HFF-Myc (cell line): ENCODE data around the gene GAA.

Experiments used
- DNase-seq: peaks from one replicate; pipeline ENCODE4 v3.0.0-alpha.2; 2011; ENCODE audit warnings: low read depth; ENCODE audit errors: extremely low read depth
- H3K4me3 ChIP-seq: replicated peaks from 2 replicates; pipeline ENCODE4 v1.5.1; 2011; ENCODE audit warnings: low read depth, mild to moderate bottlenecking, control low read depth, low read length
- TF ChIP-seq, protein P1 (sequence below): IDR thresholded peaks from 2 replicates; pipeline ENCODE4 v1.5.1; 2012; ENCODE audit warnings: mild to moderate bottlenecking, low read depth, low read length, control low read depth; ENCODE audit errors: missing control alignments

The GAA gene

GRCh38 chr17:80164185-80164584 lies 62.8 kb downstream of the GAA start:
- TF ChIP-seq, protein P1, sequence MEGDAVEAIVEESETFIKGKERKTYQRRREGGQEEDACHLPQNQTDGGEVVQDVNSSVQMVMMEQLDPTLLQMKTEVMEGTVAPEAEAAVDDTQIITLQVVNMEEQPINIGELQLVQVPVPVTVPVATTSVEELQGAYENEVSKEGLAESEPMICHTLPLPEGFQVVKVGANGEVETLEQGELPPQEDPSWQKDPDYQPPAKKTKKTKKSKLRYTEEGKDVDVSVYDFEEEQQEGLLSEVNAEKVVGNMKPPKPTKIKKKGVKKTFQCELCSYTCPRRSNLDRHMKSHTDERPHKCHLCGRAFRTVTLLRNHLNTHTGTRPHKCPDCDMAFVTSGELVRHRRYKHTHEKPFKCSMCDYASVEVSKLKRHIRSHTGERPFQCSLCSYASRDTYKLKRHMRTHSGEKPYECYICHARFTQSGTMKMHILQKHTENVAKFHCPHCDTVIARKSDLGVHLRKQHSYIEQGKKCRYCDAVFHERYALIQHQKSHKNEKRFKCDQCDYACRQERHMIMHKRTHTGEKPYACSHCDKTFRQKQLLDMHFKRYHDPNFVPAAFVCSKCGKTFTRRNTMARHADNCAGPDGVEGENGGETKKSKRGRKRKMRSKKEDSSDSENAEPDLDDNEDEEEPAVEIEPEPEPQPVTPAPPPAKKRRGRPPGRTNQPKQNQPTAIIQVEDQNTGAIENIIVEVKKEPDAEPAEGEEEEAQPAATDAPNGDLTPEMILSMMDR = no peak
- DNase-seq = no peak
- H3K4me3 ChIP-seq = no peak overlapping the region

GRCh38 chr17:80166446-80166845 lies 65.1 kb downstream of the GAA start:
- TF ChIP-seq, protein P1 = no peak
- no peak for DNase-seq
- H3K4me3 ChIP-seq = no peak overlapping the region

DNA sequence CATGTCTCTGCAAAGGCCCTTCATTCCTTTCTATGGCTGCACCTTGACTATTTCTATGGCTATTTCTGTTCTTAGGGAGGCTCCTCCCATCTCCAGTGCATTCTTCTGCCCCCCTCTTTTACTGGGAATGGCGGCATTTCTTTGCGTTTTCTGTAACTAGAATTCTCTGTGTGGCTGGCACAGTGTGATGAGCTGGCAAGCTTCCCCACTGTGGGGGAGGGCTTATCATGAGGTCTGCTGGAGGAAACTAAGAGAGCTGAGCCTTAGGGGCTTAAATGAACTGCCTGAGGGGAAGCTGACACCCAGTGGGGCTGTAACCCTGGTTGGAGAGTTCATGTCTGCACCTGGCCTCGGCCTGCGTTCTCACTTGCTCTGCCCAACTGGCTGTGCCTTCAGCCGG lies 67.0 kb downstream of the GAA start:
- TF ChIP-seq, protein P1 = no peak
- H3K4me3 ChIP-seq = no peak overlapping the region
- DNase-seq = no peak

DNA sequence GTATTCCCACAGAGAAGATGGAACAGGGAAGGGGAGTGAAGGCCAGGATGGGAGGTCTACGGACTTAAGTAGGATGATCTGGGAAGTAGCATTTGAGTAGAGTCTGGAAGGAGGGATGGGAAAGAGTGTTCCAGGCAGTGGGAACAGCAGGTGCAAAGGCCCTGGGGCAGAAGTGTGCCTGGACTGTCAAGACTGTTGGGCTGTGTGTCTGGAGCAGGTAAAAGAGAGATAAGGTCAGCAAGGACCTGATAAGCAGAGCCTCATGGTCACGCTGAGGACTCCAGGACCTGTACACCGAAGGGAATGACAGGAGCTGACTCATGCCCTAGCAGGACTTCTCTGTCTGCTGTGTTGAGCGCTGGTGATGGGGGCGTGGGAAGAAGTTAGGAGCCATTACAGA lies 67.7 kb downstream of the GAA start:
- no peak overlapping the region for H3K4me3 ChIP-seq
- TF ChIP-seq, protein P1 = no peak
- DNase-seq = no peak
